ENCODE data around the gene XPO6. TPM values are rescaled to one million over a fixed set of nuclear protein-coding genes. Genes with fewer than 3 reads are reported as not detected.

The XPO6 gene
- total RNA-seq, 1 experiment from 2014 or later, result 188 TPM

- DNase-seq, result no peak
- H3K36me3 ChIP-seq (replicated peaks; ENCODE audit: control insufficient read depth, insufficient read depth, low read length), result peaks cover 15% of the 10 kb centered on the region
- no peak overlapping the region for H3K4me3 ChIP-seq (ENCODE audit: insufficient read depth, low read depth, low read length)
- no peaks in the 10 kb centered on the region for H3K27me3 ChIP-seq (ENCODE audit: control insufficient read depth, insufficient read depth, low read length)
These were observed 11.1 kb downstream of the XPO6 start for GRCh38 chr16:28200661-28201060.

GRCh38 chr16:28196387-28196987 is 15.3 kb downstream of the XPO6 start:
- Histone ChIP-seq H3K27me3 (ENCODE audit: control insufficient read depth, insufficient read depth, low read length) (no peaks in the 10 kb centered on the region), H3K36me3 (replicated peaks; ENCODE audit: control insufficient read depth, insufficient read depth, low read length) (no peaks in the 10 kb centered on the region; the same call in 1 of the 2 replicates), H3K4me3 (ENCODE audit: insufficient read depth, low read depth, low read length) (no peak overlapping the region)
- no peak for DNase-seq

DNA sequence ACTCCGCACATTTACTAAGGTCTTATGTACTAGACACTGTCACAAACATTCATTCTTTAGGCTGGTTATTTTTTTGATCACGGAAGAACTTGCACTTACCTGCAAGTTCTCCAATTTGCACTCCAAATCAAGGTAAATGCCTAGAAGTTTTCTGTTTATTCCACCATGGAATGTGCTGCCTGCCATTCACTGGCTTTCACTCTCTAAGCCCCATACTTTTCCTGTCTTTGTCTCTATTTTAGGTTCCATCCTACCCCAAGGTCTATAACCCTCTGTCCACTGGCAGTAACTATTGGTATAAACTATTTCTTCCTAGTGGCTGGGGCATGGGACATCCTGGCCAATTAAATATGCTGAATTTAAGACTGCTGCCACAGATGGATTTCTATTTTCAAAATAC is 15.9 kb downstream of the XPO6 start:
- Histone ChIP-seq H3K36me3 (replicated peaks; ENCODE audit: control insufficient read depth, insufficient read depth, low read length) (no peaks in the 10 kb centered on the region; the same call in 1 of the 2 replicates), H3K4me3 (ENCODE audit: insufficient read depth, low read depth, low read length) (no peak overlapping the region), H3K27me3 (ENCODE audit: control insufficient read depth, insufficient read depth, low read length) (no peaks in the 10 kb centered on the region)
- DNase-seq, result no peak

DNA sequence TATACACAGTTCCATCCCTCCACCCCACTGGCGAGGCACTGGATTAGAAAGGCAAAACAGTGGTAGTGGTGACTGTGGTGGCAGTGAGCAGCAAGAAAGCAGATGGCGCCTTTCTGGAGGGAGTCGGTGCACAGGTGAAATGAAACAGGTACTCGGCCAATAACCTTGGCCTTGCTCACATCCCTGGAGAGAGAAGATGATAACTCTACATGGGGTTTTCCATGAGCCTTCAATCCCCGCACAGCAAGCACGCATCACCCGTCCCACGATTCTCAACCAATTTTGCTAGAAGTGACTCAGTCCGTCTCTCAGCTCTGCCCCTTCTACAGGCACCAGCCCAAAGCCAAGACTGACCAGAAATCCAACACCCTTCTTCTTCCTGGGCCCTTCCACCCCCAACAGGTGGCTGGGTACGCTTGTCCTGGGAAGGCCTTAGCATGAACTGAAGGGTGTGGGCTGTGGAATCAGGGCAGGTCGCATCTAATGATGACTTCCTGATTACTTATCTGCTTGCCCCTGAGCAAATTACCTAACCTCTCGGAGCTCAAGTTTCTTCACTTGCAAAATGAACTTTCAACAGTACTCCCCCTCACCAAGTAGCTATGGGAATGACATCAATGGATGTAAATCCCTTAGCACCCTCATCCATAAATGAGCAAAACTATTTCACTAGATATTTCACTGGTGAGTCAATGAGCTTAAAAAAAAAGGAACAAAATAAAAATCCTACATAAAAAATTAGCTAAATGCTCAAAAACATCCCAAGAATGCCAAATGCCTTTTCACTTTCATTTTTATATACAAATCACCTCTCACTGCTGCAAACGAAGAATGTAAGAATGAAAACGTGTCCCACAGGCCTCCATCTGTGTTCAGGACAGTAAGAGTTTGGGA is 18.0 kb downstream of the XPO6 start:
- Histone ChIP-seq H3K36me3 (replicated peaks; ENCODE audit: control insufficient read depth, insufficient read depth, low read length) (no peaks in the 10 kb centered on the region; the same call in 1 of the 2 replicates), H3K27me3 (ENCODE audit: control insufficient read depth, insufficient read depth, low read length) (no peaks in the 10 kb centered on the region), H3K4me3 (ENCODE audit: insufficient read depth, low read depth, low read length) (no peak overlapping the region)
- DNase-seq, result no peak

DNA sequence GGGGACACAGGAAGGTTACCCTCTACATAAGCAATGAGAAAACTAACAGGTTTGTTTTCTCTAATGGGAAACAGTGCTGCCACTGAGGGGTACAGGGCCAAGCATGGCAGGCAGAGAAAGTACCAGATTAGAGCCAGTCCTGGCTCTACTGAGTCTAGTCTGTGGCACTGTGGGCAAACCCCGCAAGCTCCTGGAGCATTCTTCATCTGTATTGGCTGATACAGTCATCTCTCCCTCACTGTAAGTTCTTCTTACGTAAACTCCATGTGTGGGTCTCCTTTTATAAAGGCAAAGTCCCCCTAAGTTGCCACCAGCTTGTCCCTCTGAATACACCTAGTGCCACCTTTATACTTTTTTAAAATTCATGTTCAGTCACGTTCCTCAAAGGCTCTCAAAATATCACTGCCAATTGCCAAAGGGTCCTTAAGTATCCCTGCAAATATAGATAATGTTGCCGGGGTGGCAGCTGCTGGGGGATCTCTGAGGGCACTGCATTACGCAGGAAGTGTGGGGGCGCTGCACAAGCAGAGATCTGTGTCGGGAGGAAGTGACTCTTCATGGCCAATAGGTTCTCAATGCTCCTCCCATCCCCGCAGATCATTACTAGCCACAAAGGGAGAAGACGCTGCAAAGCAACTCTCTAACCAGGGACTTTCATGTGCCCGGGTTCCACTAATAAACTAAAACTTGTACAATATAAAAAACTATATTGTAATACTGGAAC is 18.8 kb downstream of the XPO6 start:
- H3K4me3 ChIP-seq (ENCODE audit: insufficient read depth, low read depth, low read length), result no peak overlapping the region
- no peaks in the 10 kb centered on the region; the same call in 1 of the 2 replicates for H3K36me3 ChIP-seq (replicated peaks; ENCODE audit: control insufficient read depth, insufficient read depth, low read length)
- no peaks in the 10 kb centered on the region for H3K27me3 ChIP-seq (ENCODE audit: control insufficient read depth, insufficient read depth, low read length)
- DNase-seq, result no peak

GRCh38 chr16:28191364-28191960 is 20.3 kb downstream of the XPO6 start:
- DNase-seq, result no peak
- Histone ChIP-seq H3K27me3 (ENCODE audit: control insufficient read depth, insufficient read depth, low read length) (no peaks in the 10 kb centered on the region), H3K4me3 (ENCODE audit: insufficient read depth, low read depth, low read length) (no peak overlapping the region), H3K36me3 (replicated peaks; ENCODE audit: control insufficient read depth, insufficient read depth, low read length) (no peaks in the 10 kb centered on the region; the same call in 1 of the 2 replicates)

DNA sequence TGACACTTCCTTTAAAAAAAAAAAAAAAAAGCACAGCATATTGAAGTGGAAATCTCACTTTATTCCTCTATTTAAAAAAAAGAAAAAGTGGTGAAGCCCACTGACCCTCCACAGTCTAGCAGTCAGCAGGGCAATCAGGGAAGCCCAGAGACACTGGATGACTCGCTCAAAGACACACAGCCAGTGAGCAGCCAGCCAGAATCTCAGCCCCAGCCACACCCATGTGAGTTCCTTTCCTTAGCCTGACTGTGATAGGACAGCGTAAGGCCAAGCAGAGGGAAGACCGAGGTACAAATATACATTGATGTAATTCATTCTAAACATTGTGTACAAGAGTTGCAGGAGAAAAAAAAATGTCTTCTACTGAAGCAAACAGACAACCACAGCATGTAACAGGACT is 22.5 kb downstream of the XPO6 start:
- no peak overlapping the region for H3K4me3 ChIP-seq (ENCODE audit: insufficient read depth, low read depth, low read length)
- no peaks in the 10 kb centered on the region for H3K36me3 ChIP-seq (replicated peaks; ENCODE audit: control insufficient read depth, insufficient read depth, low read length)
- no peaks in the 10 kb centered on the region for H3K27me3 ChIP-seq (ENCODE audit: control insufficient read depth, insufficient read depth, low read length)
- DNase-seq, result no peak

GRCh38 chr16:28188085-28188916 is 23.5 kb downstream of the XPO6 start:
- no peaks in the 10 kb centered on the region for H3K36me3 ChIP-seq (replicated peaks; ENCODE audit: control insufficient read depth, insufficient read depth, low read length)
- DNase-seq, result no peak
- no peak overlapping the region for H3K4me3 ChIP-seq (ENCODE audit: insufficient read depth, low read depth, low read length)
- no peaks in the 10 kb centered on the region for H3K27me3 ChIP-seq (ENCODE audit: control insufficient read depth, insufficient read depth, low read length)

GRCh38 chr16:28187595-28188004 is 24.2 kb downstream of the XPO6 start:
- DNase-seq, result no peak
- Histone ChIP-seq H3K36me3 (replicated peaks; ENCODE audit: control insufficient read depth, insufficient read depth, low read length) (no peaks in the 10 kb centered on the region), H3K4me3 (ENCODE audit: insufficient read depth, low read depth, low read length) (no peak overlapping the region), H3K27me3 (ENCODE audit: control insufficient read depth, insufficient read depth, low read length) (no peaks in the 10 kb centered on the region)

DNA sequence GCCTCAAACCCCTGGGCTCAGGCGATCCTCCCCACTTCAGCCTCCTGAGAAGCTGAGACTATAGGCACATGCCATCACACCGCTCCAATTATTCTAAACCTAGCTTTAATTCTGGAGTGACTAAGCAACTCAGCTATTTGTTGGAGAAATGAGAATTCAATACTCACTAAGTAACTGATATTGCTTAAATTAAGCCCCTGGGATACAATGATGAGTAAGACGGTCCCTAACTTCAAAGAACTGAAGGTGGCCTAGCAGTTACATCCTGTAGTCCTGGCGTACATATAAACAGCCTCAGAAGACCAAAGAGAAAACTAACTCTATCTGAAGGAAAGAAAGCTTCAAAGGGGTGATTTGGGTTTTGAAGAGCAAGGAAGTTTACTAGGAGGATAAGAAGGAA is 25.0 kb downstream of the XPO6 start:
- no peak for DNase-seq
- Histone ChIP-seq H3K36me3 (replicated peaks; ENCODE audit: control insufficient read depth, insufficient read depth, low read length) (no peaks in the 10 kb centered on the region), H3K4me3 (ENCODE audit: insufficient read depth, low read depth, low read length) (no peak overlapping the region), H3K27me3 (ENCODE audit: control insufficient read depth, insufficient read depth, low read length) (no peaks in the 10 kb centered on the region)

GRCh38 chr16:28185696-28186095 is 26.1 kb downstream of the XPO6 start:
- DNase-seq, result no peak
- Histone ChIP-seq H3K36me3 (replicated peaks; ENCODE audit: control insufficient read depth, insufficient read depth, low read length) (no peaks in the 10 kb centered on the region), H3K27me3 (ENCODE audit: control insufficient read depth, insufficient read depth, low read length) (no peaks in the 10 kb centered on the region), H3K4me3 (ENCODE audit: insufficient read depth, low read depth, low read length) (no peak overlapping the region)

DNA sequence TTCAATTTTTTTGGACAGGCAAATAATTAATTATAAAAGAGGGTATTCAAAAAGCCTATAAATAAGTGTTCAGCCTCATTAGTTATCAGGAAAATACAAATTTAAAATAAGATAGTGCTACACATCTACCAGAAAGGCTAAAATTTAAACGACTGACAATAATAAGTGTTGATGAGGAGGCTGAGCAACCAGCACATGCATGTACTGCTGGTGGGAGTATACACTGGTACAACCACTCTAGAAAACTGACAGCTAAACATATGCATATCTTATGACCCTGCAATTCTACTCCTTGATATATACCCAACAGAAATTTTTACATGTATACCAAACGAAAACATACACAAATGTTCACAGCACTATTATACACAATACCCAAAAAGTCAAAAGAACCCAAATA is 27.1 kb downstream of the XPO6 start:
- Histone ChIP-seq H3K4me3 (ENCODE audit: insufficient read depth, low read depth, low read length) (no peak overlapping the region), H3K27me3 (ENCODE audit: control insufficient read depth, insufficient read depth, low read length) (no peaks in the 10 kb centered on the region), H3K36me3 (replicated peaks; ENCODE audit: control insufficient read depth, insufficient read depth, low read length) (no peaks in the 10 kb centered on the region)
- DNase-seq, result no peak

DNA sequence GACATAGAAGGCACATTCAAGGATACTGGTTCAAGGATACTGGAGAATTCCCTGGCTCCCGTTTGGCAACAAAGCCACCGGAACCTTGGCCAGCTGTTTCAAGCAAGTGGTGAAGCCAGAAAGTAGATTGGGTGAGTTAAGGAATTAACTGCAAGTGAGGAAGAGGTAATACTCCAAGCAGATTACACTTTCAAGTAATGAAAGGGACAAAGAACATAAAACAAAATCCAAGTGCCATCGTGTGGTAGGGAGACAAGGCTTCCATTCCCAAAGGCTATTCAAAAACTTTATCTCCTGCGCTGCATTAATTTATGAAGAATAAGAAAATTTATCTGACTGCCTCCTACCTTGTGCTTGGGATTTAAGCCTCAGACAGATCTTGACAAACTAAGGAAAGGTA is 27.8 kb downstream of the XPO6 start:
- H3K4me3 ChIP-seq (ENCODE audit: insufficient read depth, low read depth, low read length), result no peak overlapping the region
- H3K36me3 ChIP-seq (replicated peaks; ENCODE audit: control insufficient read depth, insufficient read depth, low read length), result no peaks in the 10 kb centered on the region
- no peak for DNase-seq
- no peaks in the 10 kb centered on the region for H3K27me3 ChIP-seq (ENCODE audit: control insufficient read depth, insufficient read depth, low read length)

GRCh38 chr16:28183484-28183883 is 28.3 kb downstream of the XPO6 start:
- DNase-seq, result no peak
- Histone ChIP-seq H3K27me3 (ENCODE audit: control insufficient read depth, insufficient read depth, low read length) (no peaks in the 10 kb centered on the region), H3K4me3 (ENCODE audit: insufficient read depth, low read depth, low read length) (no peak overlapping the region), H3K36me3 (replicated peaks; ENCODE audit: control insufficient read depth, insufficient read depth, low read length) (no peaks in the 10 kb centered on the region)
